Loucy (cell line): ENCODE measurements around the gene MAFB.

Experiments
- H2AFZ ChIP-seq: fragments of 200-600 bp; sonication (generic); 2 replicates; pipeline ENCODE4 v1.6.0; 2016; ENCODE audit warnings: antibody characterized with exemption, mild to moderate bottlenecking, low read length, moderate library complexity
- H3F3A ChIP-seq: fragments of 200-600 bp; 2 replicates; pipeline ENCODE4 v1.6.0; 2016; ENCODE audit warnings: antibody characterized with exemption, low read depth, mild to moderate bottlenecking
- H3K27me3 ChIP-seq: fragments of 200-600 bp; sonication (generic); 2 replicates; pipeline ENCODE4 v1.6.1; 2014; ENCODE audit warnings: low read length, mild to moderate bottlenecking; ENCODE audit not compliant: insufficient read depth, poor library complexity, severe bottlenecking
- H3K36me3 ChIP-seq: fragments of 200-600 bp; sonication (generic); 2 replicates; pipeline ENCODE4 v1.6.1; 2016; ENCODE audit warnings: low read length; ENCODE audit not compliant: insufficient read depth
- H3K4me1 ChIP-seq: fragments of 200-600 bp; sonication (generic); 2 replicates; pipeline ENCODE4 v1.5.1; 2014; ENCODE audit warnings: low read length, mild to moderate bottlenecking; ENCODE audit not compliant: insufficient read depth, poor library complexity, severe bottlenecking
- H3K4me2 ChIP-seq: fragments of 200-600 bp; sonication (generic); 2 replicates; pipeline ENCODE4 v1.6.0; 2014; ENCODE audit warnings: antibody characterized with exemption, low read length, low read depth, mild to moderate bottlenecking; ENCODE audit not compliant: poor library complexity, severe bottlenecking
- H3K4me3 ChIP-seq: fragments of 200-600 bp; sonication (generic); 2 replicates; pipeline ENCODE4 v1.5.1; 2014; ENCODE audit warnings: low read length, mild to moderate bottlenecking, mixed read lengths; ENCODE audit not compliant: poor library complexity, severe bottlenecking
- H3K79me2 ChIP-seq: fragments of 200-600 bp; sonication (generic); 2 replicates; pipeline ENCODE4 v1.6.1; 2014; ENCODE audit warnings: low read length; ENCODE audit not compliant: insufficient read depth
- H3K9ac ChIP-seq: fragments of 200-600 bp; sonication (generic); 2 replicates; pipeline ENCODE4 v1.6.0; 2014; ENCODE audit warnings: mild to moderate bottlenecking, low read depth, low read length, moderate library complexity; ENCODE audit not compliant: poor library complexity, severe bottlenecking
- H3K9me2 ChIP-seq: fragments of 200-600 bp; sonication (generic); replicated peaks from 2 replicates; pipeline ENCODE4 v1.6.1; 2016; ENCODE audit warnings: low read depth, low read length, mixed read lengths
- H3K9me3 ChIP-seq: fragments of 200-600 bp; sonication (generic); 2 replicates; pipeline ENCODE4 v1.6.1; 2014; ENCODE audit warnings: mild to moderate bottlenecking, antibody characterized with exemption, low read length, low read depth; ENCODE audit not compliant: insufficient read depth
- H4K20me1 ChIP-seq: fragments of 200-600 bp; sonication (generic); 2 replicates; pipeline ENCODE4 v1.6.0; 2014; ENCODE audit warnings: antibody characterized with exemption, low read length, mild to moderate bottlenecking; ENCODE audit not compliant: insufficient read depth, poor library complexity, severe bottlenecking
- CTCF ChIP-seq: fragments of 200-600 bp; sonication (generic); conservative IDR thresholded peaks from 2 replicates; pipeline ENCODE4 v1.5.1; 2014; ENCODE audit warnings: mild to moderate bottlenecking, antibody characterized with exemption, low read length
- EZH2phosphoT487 ChIP-seq: fragments of 200-600 bp; IDR thresholded peaks from 2 replicates; pipeline ENCODE4 v1.6.1; 2018; ENCODE audit warnings: antibody characterized with exemption, mild to moderate bottlenecking, moderate library complexity, borderline replicate concordance

Gene MAFB

GRCh38 chr20:40651151-40651550 is 37.9 kb downstream of the MAFB start:
- Histone ChIP-seq H3K4me2 (no peak overlapping the region), H3K36me3 (no peaks in the 10 kb centered on the region), H3K9me3 (no peaks in the 10 kb centered on the region), H4K20me1 (no peaks in the 10 kb centered on the region), H2AFZ (0 out of 2 replicates have a peak overlapping the region, but pooled peaks have one; percentile 26), H3K4me1 (peaks cover 13% of the 10 kb centered on the region), H3F3A (no peaks in the 10 kb centered on the region), H3K27me3 (no peaks in the 10 kb centered on the region), H3K4me3 (no peak overlapping the region), H3K9me2 (no peaks in the 10 kb centered on the region), H3K79me2 (no peaks in the 10 kb centered on the region), H3K9ac (no peak overlapping the region)
- TF ChIP-seq CTCF (no peak), EZH2phosphoT487 (no peak)

DNA sequence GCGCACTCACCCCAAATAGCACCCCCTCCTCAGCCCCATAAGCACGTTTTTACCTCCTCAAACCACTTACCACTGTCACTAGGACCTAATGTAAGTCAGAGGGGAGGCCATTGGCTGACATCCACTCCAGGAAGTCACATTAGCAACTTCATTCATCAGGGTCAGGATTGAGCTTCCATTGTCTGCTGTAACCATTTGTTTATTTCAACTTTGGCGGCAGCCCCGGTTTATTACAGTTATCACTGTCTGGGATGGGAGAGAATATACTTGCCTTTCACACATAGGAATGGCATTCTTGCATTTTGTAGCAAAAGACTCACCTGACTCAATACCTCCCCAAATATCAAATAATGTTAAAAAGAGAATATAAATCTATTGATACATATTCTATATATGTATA is 38.3 kb downstream of the MAFB start:
- TF ChIP-seq EZH2phosphoT487 = no peak
- no peak for TF ChIP-seq CTCF
- no peak overlapping the region for H3K9ac ChIP-seq
- no peaks in the 10 kb centered on the region for H3K27me3 ChIP-seq
- no peak overlapping the region for H3K4me2 ChIP-seq
- no peaks in the 10 kb centered on the region for H3K79me2 ChIP-seq
- H3K36me3 ChIP-seq = no peaks in the 10 kb centered on the region
- no peaks in the 10 kb centered on the region for H3F3A ChIP-seq
- no peak overlapping the region for H3K4me3 ChIP-seq
- no peaks in the 10 kb centered on the region for H3K9me2 ChIP-seq
- H3K9me3 ChIP-seq = no peaks in the 10 kb centered on the region
- peaks cover 17% of the 10 kb centered on the region for H3K4me1 ChIP-seq
- no peaks in the 10 kb centered on the region for H4K20me1 ChIP-seq
- peak overlapping the region; percentile 53 for H2AFZ ChIP-seq

GRCh38 chr20:40648210-40649072 is 40.6 kb downstream of the MAFB start:
- H3K9ac ChIP-seq = no peak overlapping the region
- no peaks in the 10 kb centered on the region for H3F3A ChIP-seq
- H2AFZ ChIP-seq = no peak overlapping the region; the same call in 1 of the 2 replicates
- no peak overlapping the region for H3K4me3 ChIP-seq
- no peak overlapping the region for H3K4me2 ChIP-seq
- no peaks in the 10 kb centered on the region for H3K9me2 ChIP-seq
- H3K36me3 ChIP-seq = no peaks in the 10 kb centered on the region
- H3K79me2 ChIP-seq = no peaks in the 10 kb centered on the region
- TF ChIP-seq EZH2phosphoT487 (no peak), CTCF (no peak)
- no peaks in the 10 kb centered on the region for H3K27me3 ChIP-seq
- H4K20me1 ChIP-seq = no peaks in the 10 kb centered on the region
- H3K9me3 ChIP-seq = no peaks in the 10 kb centered on the region
- peaks cover 19% of the 10 kb centered on the region for H3K4me1 ChIP-seq
